ENCODE measurements around the gene GPR83. TPM values are rescaled to one million over a fixed set of nuclear protein-coding genes. Genes with fewer than 3 reads are reported as not detected.
A peak's percentile ranks its signal among the peaks of the same experiment; 100 is the strongest.

The GPR83 gene
- under 1 TPM in 1 of 3 donors, not detected in 2; 0.51 TPM for total RNA-seq
- long read RNA-seq, donor 1: 0 reads
- long read RNA-seq, donor 2: 0 reads

DNA sequence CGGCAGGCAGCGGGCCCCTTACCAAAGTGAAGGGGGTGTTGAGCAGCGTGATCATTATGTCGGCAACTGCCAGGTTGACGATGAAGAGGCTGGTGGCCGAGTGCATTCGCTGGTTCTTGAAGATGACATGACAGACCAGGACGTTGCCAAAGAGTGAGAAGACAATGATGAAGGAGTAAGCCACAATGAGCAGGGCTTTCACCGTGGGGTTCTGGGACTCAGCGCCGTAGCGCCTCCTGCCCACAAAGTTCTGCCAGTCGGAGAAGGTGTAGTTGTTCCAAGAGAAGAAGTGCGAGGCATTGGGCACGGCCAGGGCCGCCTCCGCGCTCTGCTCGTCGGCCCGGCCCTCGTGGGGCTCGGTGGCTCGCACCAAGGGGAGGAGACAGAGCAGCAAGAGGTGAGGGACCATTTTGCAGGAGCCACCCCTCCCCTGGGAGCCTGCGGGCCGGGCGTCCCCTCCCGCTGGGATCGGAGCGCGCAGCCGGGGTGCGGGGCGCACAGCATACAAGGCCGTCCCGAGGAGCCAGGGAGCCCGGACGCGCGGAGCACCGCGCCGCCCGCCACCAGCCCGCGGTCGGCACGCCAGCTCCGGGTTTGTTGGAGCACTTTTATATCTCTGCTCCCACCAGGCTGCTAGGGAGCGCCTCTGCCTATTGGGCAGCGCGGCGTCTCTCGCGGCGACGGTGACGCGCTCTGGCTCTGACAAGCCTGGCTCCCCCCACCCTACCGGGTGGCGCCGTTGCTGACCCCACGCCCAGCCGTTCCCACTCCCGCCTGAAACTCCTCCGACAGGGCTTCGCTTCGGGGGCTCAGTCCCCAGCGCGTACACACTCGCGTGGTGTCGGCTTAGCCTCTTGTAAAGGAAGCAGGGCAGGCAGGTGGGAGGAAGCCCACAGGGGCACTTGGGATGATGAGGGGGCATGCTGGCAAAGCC is at the start of gene GPR83:
GPR83 (minus strand) TSS at position 581 of the 934 bp plus-strand sequence; CDS start at position 409, 172 bp downstream.
- Histone ChIP-seq H3K4me1 (ENCODE audit: low read depth) (no peaks in the 10 kb centered on the region), H3K36me3 (ENCODE audit: low read depth) (no peaks in the 10 kb centered on the region), H3K4me3 (no peak within 1 kb of the TSS), H3K9me3 (no peaks in the 10 kb centered on the region)
- ATAC-seq (peak; percentile 21), DNase-seq (no peak)
- intact Hi-C loops (cut with DNase I, micrococcal nuclease): no loop called here
- TF ChIP-seq CTCF (IDR thresholded peaks at IDR 0.05): no peak

- intact Hi-C loops (cut with DNase I, micrococcal nuclease): no loop called here
- no peak for TF ChIP-seq CTCF (IDR thresholded peaks at IDR 0.05)
- H3K9me3 ChIP-seq: no peaks in the 10 kb centered on the region
- no peak for ATAC-seq
- no peak overlapping the region for H3K4me3 ChIP-seq
- H3K36me3 ChIP-seq (ENCODE audit: low read depth): no peaks in the 10 kb centered on the region
- no peak for DNase-seq
- no peaks in the 10 kb centered on the region for H3K4me1 ChIP-seq (ENCODE audit: low read depth)
Observed at GRCh38 chr11:94450048-94450447, 48.8 kb upstream of the GPR83 start.

DNA sequence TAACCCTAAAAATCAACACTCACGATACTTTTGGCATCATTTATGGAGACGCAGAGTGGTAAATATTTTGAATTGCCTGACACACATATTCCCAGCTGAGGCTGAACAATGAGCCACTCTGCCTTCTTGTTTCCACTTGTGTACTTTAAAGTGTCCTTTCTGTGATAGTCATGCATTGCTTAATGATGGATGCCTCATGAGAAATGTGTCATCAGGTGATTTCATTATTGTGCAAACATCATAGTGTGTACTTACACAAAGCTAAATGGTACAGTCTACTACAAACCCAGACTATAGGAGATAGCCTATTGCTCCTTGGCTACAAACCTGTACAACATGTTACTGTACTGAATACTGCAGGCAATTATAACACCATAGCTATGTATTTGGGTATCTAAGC is 48.2 kb upstream of the GPR83 start:
- Histone ChIP-seq H3K4me1 (ENCODE audit: low read depth) (no peaks in the 10 kb centered on the region), H3K4me3 (no peak overlapping the region), H3K36me3 (ENCODE audit: low read depth) (no peaks in the 10 kb centered on the region), H3K9me3 (no peaks in the 10 kb centered on the region)
- intact Hi-C loops (cut with DNase I, micrococcal nuclease): no loop called here
- TF ChIP-seq CTCF (IDR thresholded peaks at IDR 0.05): no peak
- ATAC-seq (peak; percentile 34), DNase-seq (no peak)

GRCh38 chr11:94449029-94449428 is 47.8 kb upstream of the GPR83 start:
- intact Hi-C loops (cut with DNase I, micrococcal nuclease): no loop called here
- ATAC-seq (no peak), DNase-seq (no peak)
- no peak overlapping the region for H3K4me3 ChIP-seq
- no peaks in the 10 kb centered on the region for H3K4me1 ChIP-seq (ENCODE audit: low read depth)
- no peaks in the 10 kb centered on the region for H3K9me3 ChIP-seq
- H3K36me3 ChIP-seq (ENCODE audit: low read depth): no peaks in the 10 kb centered on the region
- no peak for TF ChIP-seq CTCF (IDR thresholded peaks at IDR 0.05)

GRCh38 chr11:94447149-94447548 is 45.9 kb upstream of the GPR83 start:
- intact Hi-C loops (cut with DNase I, micrococcal nuclease): no loop called here
- no peaks in the 10 kb centered on the region for H3K36me3 ChIP-seq (ENCODE audit: low read depth)
- no peak for ATAC-seq
- TF ChIP-seq CTCF (IDR thresholded peaks at IDR 0.05): no peak
- no peak for DNase-seq
- no peak overlapping the region for H3K4me3 ChIP-seq
- H3K4me1 ChIP-seq (ENCODE audit: low read depth): no peaks in the 10 kb centered on the region
- no peaks in the 10 kb centered on the region for H3K9me3 ChIP-seq

Data from mucosa of descending colon (tissue), 3 donors.